NAMALWA (cell line): ENCODE data around the gene CIAO2B.
A peak's percentile ranks its signal among the peaks of the same experiment; 100 is the strongest.

Source experiments
- DNase-seq: peaks from one replicate; pipeline ENCODE4 v3.0.0-alpha.2; 2015; ENCODE audit warnings: low spot score

CIAO2B gene

DNA sequence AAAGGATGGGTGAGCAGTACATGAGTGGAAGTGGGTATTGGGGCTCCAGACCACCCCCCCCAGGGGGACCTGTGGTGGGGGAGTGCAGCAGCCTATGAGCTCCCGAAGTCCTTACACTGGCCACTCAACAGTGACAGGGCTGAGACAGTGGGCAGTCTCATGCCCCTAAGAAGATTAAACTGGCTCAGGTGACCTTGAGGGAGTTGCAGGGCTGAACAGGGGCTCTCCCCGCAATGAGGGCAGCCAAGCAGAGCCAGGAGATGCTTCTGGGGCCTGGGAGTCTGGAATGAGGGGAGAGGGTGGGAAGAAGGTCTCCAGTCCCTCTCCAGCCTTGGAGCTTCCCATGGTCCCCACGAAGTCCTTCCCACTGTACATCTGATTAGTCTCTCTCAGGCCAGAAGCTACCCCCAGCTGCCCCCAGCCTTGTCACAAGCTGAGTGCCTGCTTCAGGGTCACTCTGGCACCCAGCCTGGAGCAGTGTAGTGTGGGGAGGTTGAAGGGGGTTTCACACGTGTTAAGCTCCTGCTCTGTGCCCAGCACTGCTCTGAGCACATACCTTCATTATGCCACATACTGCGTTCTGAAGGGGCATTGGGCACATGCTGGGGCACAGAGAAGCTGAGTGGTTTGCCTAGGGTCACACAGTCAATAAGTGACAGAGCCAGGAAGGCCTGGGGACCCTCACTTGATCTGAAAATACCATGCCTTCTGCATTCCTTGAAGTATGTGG is 14.5 kb downstream of the CIAO2B start:
- no peak for DNase-seq

DNA sequence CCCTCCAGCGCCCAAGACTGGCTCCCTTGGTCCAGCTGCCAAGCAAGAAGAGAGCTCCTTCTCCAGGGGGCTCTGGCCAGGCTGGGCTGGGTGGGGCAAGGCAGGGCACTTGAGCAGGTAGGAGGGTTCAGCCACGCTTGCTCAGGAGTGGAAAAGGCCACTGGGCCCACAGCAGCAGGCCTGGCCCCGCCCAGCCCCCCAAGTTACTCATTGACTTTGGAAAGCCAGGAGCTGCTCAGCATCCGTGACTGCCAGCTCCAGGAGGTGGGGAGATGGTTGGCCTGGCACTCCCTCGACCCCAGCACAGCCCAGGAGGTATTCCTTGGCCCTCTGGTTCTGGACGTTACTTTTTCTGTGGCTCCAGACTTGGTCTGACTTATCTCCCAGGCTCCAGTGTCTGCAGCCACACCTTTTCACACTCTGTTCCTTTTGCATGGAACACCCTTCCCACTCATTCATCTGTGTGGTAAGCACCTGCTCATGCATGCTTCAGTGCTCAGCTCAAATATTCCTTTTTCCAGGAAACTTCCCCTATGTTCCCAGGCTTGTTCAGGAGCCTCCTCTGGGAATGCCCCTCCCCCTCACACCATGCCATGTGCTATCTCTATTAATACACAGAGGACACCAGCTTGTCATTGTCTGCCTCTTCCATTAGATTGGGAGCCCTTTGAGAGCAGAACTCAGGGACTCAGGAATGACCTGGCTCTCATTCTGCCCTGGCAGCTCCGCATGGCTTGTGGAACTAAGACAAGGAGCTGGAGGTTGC is 15.2 kb downstream of the CIAO2B start, which contains the start of gene CDH16:
CDH16 (minus strand) TSS at position 83 of the 766 bp plus-strand sequence. CDS start 820 bp downstream, outside the sequence.
- no peak for DNase-seq

DNA sequence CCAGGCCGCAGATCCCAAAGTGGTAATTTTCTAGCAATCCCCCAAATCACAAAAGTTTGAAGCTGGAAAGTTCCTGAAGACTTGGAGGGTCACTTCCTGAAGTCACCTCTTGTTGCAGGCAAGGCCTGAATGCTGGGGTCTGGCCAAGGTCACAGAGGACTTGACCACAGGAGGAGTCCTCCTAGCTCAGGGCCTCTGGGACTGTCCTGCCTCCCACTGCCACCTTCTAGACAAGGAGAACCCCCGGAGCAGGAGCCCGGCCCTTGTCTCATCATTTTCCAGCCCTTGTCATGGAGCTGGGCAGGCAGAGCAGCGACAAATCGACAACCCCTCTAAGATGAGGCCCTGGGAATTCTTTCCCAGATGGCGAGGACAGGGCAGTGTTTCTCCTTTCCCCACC is 15.8 kb downstream of the CIAO2B start:
- DNase-seq, result no peak

DNA sequence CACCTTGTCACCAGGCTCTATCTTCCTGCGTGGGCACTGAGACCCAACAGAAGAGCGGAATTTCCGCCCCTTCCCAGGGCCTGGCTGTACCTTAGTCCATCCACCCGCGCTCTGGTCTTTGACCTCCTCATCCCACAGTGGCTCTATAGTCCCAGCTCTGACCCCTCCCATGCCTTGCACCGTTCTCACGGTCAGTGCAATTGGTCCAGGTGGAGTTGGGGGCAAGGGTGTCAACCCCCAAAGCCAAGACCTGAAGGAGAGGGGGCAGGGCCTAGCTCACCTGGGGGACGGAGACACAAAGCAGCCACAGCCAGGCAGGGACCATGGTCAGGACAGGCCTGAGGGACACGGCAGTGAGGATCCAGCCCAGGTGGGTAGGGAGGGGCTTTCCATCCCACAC is 16.5 kb downstream of the CIAO2B start:
- no peak for DNase-seq

DNA sequence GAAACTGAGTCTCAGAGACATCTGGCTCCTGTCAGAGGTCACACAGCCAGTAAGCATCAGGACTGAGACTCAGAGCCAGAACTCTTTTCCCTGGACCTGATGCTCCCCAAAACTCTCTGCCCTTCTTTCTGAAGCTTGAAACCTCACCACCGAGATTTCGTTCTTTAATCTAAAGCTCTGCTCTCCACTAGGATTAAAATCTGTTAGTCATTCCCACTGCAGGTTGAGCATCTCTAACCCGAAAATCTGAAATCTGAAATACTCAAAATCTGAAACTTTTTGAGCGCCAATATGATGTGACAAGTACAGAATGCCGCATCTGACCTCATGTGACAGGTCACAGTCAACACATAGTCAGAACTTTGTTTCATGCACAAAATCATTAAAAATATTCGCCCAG is 17.7 kb downstream of the CIAO2B start:
- DNase-seq, result no peak

DNA sequence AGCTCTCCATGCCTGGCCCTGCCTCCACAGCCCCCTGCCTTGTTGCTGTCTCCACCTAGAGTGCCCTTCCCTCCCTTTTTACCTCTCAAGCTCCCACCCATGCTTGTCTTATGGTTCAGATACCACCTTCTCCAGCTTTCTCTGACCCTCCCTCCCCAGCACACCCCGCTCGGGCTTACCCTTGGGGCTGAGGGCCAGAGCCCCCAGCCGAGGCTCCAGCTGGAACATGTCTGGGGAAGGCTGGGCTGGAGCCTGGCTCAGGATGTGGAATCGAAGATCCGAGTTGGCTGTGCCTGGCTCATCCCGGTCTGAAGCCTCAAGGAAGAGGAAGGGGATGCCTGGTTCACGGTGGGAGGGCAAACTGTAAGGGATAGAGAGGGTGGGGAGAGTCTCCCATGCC is 19.2 kb downstream of the CIAO2B start:
- DNase-seq, result no peak

DNA sequence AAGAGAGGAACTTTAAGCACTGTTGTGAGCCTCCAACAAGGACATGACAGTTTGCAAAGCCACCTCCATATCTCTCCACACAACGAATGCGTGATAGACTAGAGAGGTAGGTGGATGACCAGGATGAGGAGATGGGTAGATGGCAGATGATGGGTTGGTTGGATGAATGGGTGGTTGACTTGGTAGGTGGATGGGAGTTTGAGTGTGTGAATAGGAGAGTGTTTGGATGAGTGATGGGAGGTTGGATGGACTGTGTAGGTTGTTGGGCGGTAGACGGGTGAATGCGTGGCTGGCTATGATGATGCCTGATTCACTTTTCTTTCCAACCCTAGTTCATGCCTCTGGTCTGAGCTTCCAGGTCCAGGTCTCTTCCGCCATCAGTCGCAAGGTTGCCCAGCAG is 19.7 kb downstream of the CIAO2B start:
- DNase-seq, result no peak

DNA sequence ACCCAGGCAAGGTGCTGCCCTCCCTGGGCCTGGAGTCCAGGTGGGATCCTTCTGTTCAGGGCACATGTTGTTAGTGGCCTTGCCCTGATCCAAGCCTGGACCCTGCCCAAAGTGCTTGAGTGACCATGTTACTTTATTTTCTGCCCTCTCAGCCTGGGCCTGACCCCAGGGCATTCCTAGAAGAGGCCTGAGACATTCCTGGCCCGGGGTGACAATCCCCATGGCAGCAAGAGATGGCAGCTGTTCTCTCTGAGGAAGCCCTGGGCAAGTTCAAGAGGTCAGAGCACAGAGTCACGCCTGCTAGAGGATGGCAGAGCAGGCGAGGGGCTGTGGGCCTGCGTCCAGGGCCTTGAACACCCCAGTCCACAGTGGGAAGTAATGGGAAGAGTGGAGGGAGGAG is 20.5 kb downstream of the CIAO2B start:
- DNase-seq, result no peak

DNA sequence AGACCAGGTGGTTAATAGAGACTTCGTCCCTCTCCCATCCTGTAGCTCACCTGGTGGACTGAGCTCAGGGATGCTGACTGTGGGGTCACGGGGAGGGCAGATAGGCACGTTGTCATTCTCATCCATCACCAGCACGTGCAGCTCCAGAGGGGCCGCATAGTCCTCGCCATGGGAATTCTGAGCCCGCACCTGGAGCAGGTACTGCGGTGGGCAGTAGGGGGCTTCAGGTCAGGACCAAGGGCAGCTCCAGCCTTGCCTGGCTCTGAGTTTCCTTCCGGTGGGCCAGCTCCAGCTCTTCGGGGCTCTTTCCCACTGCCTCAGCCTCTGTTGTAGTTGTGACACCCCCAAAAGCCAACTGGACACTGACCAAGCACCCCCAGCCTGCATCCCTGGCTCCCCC is 21.1 kb downstream of the CIAO2B start:
- no peak for DNase-seq

DNA sequence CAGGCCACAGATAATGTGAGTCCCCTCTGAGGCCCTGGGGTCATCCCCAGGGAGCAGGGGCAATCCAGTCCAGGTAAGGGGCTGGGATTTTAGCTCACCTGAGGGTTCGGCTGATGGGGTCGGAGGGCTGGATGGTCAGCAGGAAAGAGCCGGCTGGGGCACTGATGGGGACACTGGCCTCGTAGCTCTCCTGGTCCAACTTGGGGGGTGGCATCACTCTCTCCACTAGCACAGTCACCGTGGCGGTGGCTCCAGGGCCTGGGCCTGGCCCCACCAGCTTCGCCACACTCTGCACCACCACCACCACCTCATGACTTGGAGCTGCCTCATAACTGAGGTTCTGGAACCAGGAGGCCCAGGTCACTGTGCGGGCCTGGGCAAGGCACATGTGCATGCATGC is 22.4 kb downstream of the CIAO2B start:
- no peak for DNase-seq

DNA sequence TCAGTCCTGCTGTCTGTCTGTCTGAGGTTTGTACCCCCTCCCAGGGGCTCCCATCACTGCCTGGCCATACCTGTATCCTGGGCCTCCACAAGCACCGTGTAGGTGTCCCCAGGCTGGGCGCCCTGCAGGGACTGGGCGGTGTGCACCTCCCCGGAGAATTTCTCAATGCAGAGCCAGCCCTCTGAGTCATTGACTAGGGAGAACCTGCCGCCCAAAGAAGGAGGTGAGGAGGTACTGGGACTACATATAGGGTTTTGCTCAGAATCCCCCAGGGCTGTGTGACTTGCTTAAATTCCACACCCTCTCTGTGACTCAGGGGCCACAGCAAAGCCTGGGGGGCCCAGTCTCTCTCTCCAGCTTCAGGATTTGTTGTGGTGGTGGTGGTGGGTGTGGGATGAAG is 23.1 kb downstream of the CIAO2B start:
- no peak for DNase-seq

DNA sequence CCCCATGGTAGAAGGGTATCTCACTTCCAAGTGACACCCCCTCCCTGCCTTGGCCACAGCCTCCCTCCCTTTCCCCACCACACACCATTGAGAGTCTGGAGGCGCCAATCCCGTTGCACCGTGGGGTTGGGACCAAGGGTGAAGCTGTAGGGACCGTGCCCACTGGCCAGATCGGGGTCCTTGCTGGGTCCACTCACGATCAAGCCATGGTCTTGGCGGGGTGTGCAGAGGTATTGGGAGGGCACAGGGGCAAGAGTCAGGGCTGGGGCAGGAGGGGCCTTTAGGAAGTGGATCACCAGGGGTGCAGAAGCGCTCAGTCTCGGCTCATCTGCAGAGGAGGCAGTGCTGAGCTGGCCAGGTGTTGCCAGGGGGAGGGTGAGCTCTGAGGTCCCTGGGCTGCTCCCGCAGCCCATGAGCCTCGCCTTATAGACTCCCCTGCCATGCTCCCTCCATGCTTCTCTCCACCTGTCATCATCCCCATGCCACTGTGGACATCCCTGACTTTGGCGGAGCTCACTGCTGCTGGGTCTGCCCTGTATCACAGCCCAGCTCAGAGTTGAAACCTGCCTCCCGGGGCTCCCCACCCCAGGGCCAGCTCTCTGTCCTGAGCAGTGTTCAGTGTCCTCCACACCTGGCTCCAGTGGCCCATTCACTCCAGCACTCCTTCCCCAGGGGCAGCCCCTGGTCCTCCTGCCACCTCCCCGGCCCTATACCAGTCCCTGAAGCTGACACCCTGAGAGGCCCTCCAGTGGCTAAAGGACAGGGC is 23.8 kb downstream of the CIAO2B start:
- DNase-seq, result no peak

DNA sequence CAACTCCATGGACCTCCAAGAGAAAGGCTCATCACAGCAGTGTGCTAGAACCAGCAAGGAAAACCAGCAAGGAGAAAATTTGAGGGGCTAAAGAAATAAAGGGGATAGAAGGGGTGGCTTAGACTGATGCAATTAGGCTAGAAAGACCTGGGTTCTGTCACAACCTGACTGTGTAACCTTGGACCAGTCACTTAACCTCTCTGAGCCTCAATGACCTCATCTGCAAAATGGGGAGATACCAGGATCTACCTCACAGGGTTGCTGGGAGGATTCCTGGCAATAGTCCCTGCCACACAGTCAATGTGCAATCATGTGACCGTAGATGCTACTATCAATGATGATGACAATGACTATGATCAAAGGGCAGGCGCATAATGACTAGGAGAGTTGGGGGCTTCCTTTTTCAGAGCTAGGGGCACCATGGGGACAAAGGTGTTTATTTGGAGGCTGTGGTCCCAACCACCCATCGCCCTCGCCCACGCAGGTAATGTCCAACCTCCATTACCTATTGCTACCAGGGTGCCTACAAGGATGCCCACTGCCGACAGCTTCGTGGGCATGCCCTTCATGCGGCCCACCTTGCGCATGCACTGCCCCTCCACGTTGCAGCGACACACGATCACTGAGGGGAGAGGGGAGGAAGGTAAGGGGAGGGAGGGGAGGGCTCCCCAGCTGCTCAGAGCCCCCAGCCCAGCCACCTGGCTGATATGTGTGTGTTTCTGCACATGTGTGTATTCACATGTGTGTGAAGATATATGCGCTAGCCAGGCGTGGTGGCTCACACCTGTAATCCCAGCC is 25.2 kb downstream of the CIAO2B start:
- no peak for DNase-seq

DNA sequence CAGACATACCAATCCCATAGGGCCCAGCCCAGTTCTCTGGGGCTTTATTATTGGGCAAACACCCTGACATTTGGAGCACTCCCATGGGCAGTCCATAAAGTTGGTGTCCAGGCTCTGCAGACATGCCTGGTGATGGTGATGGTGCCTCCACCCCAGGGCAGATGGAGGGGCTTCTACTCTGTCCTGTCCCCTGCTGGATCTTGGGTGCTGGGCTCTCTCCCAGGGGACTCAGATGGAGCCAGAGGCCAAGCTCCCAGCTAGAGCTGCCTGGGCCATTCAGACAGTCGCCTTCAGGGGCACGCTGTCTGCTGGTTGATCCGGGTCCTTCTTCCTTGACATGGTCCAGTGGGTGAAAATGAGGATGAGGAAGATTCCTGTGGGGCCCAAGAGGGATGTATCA is 26.1 kb downstream of the CIAO2B start:
- no peak for DNase-seq

DNA sequence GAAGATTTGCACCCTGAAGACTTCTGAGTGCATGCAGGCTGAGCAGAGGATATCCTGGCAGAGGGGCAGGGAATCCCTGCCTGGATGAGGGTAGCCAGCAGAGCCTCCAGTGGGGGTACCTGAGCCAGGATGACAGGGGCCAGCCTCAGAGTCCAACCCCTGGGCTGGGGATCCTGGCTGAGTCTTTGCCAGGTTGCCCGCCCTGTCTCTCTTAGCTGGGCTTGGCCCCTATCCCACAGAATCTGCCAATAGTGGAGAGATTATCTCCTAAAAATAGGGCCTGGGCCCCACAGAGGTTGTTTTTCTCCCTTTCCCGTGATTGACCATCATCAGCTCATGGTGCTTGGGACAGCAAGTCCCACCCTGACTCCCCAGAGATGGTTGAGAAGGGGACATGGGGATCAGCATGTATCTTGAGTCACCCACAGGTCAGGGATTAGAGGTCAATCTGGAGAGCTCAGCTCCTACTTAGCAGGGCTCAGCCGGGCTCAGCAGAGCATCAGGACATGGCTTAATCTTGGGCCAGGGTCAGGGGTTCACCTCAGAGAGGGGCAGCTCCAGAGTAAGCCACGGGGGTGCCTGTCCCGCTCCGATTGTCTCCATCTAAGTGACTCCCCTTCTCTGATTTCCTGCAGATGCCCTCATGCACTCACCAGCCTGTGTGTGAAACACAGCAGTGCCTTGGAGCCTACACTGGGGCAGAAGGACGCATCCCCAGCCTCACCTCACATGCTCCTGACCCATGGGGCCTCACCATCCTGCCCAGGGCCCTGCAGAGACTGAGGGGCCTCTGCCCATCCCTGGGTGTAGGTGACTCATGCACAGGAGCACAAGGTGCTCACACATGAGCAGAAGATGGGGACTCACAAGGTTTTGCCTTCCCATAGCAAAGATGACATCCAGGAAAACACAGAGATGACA is 27.0 kb downstream of the CIAO2B start:
- no peak for DNase-seq

DNA sequence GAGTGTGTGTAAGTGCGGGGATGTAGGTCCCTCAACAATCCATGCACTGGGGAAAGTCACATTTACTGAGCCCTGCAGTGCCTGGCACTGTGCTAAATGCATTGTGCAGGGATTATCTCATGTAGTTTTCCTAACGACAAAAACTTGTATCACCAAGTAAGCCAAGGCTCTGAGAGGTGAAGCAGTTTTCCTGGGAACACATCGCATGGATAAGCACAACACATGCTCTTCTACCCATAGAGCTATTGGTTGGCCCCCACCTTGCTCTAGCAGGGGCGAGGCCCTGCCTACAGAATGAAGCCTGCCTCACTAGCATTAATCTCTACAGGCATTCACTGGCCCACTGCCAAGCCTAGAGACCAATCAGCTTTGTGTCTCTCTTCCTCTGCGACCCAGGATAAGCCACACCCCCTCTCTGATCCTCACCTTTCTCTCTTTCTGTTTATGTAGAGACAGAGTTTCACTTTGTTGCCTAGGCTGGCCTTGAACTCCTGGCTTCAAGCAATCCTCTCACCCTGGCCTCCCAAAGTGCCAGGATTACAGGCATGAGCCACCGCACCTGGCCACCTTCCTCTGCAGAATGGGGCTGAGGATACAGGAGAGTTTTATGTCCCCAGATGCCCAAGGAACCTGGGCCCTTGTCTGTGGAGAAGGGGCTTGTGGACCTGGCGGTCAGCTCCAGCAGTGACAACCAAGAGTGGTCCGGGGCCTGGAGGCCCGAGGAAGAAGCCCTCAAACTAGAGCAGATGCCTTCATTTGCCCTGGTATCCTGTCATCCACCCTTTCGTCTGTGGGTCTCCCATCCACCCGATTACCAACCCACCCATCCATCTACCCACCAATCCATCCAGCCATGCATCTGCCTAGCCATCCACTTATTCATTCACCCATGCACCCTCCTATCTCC is 28.3 kb downstream of the CIAO2B start:
- DNase-seq, result peak; percentile 51

DNA sequence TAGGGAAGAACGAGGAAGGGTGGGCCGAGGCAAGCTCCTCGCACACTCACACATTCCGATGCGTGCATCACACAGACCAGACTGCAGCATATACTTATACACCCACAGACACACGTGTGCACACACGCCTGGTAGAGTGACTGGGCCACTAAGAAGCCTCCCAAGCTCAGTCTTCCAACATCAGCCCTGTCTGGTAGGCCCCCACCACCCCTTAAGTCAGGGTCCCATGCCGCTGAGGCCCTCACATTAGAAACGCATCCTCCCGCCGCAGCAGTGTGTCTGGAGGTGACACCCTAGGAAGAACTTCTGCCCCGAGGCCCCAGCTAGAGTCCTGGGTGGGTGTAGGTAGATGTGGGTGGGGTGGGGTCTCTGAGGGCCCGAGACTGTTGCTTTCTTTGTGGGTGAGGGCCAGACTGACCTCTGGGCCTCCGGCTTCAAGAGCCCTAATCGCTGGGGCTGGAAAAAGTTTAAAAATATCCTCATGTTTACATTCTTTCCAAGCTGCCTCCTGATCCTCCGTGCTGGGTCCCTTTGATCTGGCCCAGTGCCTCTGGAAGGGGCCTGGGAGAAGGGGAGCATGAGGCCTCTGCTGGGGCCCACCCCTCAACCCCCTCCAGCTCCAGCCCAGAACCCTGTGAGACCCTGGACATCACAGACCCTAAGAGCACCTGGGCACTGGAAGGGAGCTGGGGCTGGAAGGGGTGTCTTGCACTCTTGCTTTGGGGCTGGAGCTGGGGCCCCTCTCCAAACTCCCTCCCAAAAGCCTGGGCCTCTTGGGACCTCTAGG is 29.2 kb downstream of the CIAO2B start:
- DNase-seq, result no peak

DNA sequence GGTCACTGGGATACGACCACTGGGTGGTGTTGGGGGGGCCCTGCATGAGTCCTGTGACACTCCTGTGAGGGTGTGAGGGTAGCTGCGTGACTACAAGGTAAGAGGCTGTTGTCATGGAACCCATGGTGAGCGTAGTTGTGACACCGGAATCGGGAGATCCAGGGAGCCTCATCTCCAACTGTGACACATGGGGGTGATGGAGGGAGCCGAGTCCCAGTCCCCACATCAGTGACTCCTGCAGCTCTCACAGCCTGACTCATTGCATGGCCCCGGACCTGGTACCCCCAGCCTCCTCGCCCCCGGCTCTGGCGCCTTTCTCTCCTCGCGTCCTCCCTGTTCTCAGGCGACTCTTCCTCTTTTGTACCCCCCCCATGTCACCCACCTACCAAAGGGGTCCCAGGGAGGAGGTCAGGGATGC is 29.8 kb downstream of the CIAO2B start:
- DNase-seq, result no peak
